ENCODE data around the gene PLCB2.

Gene PLCB2

GRCh38 chr15:40349163-40349562, 41.4 kb upstream of the PLCB2 start:
- no peak for DNase-seq (ENCODE audit: low spot score)
- in situ Hi-C loops (cut with MboI; ENCODE audit: low pct_unique_long_range_greater_than_20kb, low sequenced_read_pairs, unreplicated experiment) = no loop called here
- TF ChIP-seq CTCF (IDR thresholded peaks at IDR 0.05; ENCODE audit: extremely low read depth, insufficient read depth, missing control alignments) = no peak

GRCh38 chr15:40348474-40348870, 40.7 kb upstream of the PLCB2 start:
- TF ChIP-seq CTCF (IDR thresholded peaks at IDR 0.05; ENCODE audit: extremely low read depth, insufficient read depth, missing control alignments) = no peak
- no peak for DNase-seq (ENCODE audit: low spot score)
- in situ Hi-C loops (cut with MboI; ENCODE audit: low pct_unique_long_range_greater_than_20kb, low sequenced_read_pairs, unreplicated experiment) = no loop called here

GRCh38 chr15:40347559-40348473, 40.1 kb upstream of the PLCB2 start:
- no peak for DNase-seq (ENCODE audit: low spot score)
- in situ Hi-C loops (cut with MboI; ENCODE audit: low pct_unique_long_range_greater_than_20kb, low sequenced_read_pairs, unreplicated experiment) = no loop called here
- TF ChIP-seq CTCF (IDR thresholded peaks at IDR 0.05; ENCODE audit: extremely low read depth, insufficient read depth, missing control alignments) = no peak

- in situ Hi-C loops (cut with MboI; ENCODE audit: low pct_unique_long_range_greater_than_20kb, low sequenced_read_pairs, unreplicated experiment) = no loop called here
- DNase-seq (ENCODE audit: low spot score) = no peak
- TF ChIP-seq CTCF (IDR thresholded peaks at IDR 0.05; ENCODE audit: extremely low read depth, insufficient read depth, missing control alignments) = no peak
These were observed 39.1 kb upstream of the PLCB2 start for GRCh38 chr15:40346579-40347558.

GRCh38 chr15:40345867-40346578, 38.3 kb upstream of the PLCB2 start:
- no peak for TF ChIP-seq CTCF (IDR thresholded peaks at IDR 0.05; ENCODE audit: extremely low read depth, insufficient read depth, missing control alignments)
- no peak for DNase-seq (ENCODE audit: low spot score)
- in situ Hi-C loops (cut with MboI; ENCODE audit: low pct_unique_long_range_greater_than_20kb, low sequenced_read_pairs, unreplicated experiment) = no loop called here

All from GM13977 (cell line).